IMR-90 (cell line): ENCODE measurements around the gene ZNF775. TPM values are rescaled to one million over a fixed set of nuclear protein-coding genes. Genes with fewer than 3 reads are reported as not detected.

Experiments
- ATAC-seq: fragments of 200-7000 bp; cut with Tn5 transposase; 2 replicates; pipeline ENCODE4 v1.9.1; 2020; ENCODE audit warnings: low read depth, mild to moderate bottlenecking, moderate library complexity
- BruUV-seq: library from RNA; stranded (reverse); fragments of 400-500 nt; replicated peaks from 2 replicates; lab custom pipeline; 2021; lab: Mats Ljungman, UMichigan
- CTCF ChIA-PET: fragments of 300-600 bp; formaldehyde crosslinking; extraction: SDS; loops from one replicate; lab custom pipeline; 2021; ENCODE audit warnings: antibody characterized with exemption; lab: Yijun Ruan, JAX
- POLR2A ChIA-PET: fragments of 300-600 bp; sonication (Branson Sonifier 250); formaldehyde crosslinking; loops from one replicate; lab custom pipeline; 2022; ENCODE audit warnings: antibody characterized with exemption; ENCODE audit not compliant: unreplicated experiment; lab: Charles Lee
- DNase-seq: peaks from one replicate; pipeline ENCODE4 v3.0.0; 2013
- H2AFZ ChIP-seq: replicated peaks from 2 replicates; pipeline ENCODE3; 2013; ENCODE audit warnings: low read length, mild to moderate bottlenecking; ENCODE audit not compliant: poor library complexity
- H2AK5ac ChIP-seq: 2 replicates; pipeline ENCODE4 v1.6.1; 2013; ENCODE audit warnings: low read depth, low read length, inconsistent platforms
- H2AK9ac ChIP-seq: replicated peaks from 2 replicates; pipeline ENCODE3; 2013; ENCODE audit warnings: mild to moderate bottlenecking, low read depth, low read length, moderate library complexity; ENCODE audit not compliant: poor library complexity
- H2BK120ac ChIP-seq: 2 replicates; pipeline ENCODE4 v1.6.1; 2013; ENCODE audit warnings: low read depth, low read length, inconsistent platforms
- H2BK15ac ChIP-seq: 3 replicates; pipeline ENCODE4 v1.6.1; 2013; ENCODE audit warnings: low read depth, low read length, inconsistent platforms
- H2BK20ac ChIP-seq: 2 replicates; pipeline ENCODE4 v1.6.1; 2013; ENCODE audit warnings: low read depth, mild to moderate bottlenecking, inconsistent platforms, low read length, moderate library complexity
- H2BK5ac ChIP-seq: 2 replicates; pipeline ENCODE4 v1.6.1; 2013; ENCODE audit warnings: mild to moderate bottlenecking, low read depth, low read length, inconsistent platforms; ENCODE audit not compliant: poor library complexity, severe bottlenecking
- H3K14ac ChIP-seq: replicated peaks from 2 replicates; pipeline ENCODE4 v1.6.1; 2013; ENCODE audit warnings: low read depth, low read length, inconsistent platforms
- H3K18ac ChIP-seq: 2 replicates; pipeline ENCODE4 v1.6.1; 2013; ENCODE audit warnings: low read depth, low read length, control low read depth
- H3K23ac ChIP-seq: 2 replicates; pipeline ENCODE4 v1.6.1; 2013; ENCODE audit warnings: low read depth, low read length, inconsistent platforms
- H3K27ac ChIP-seq: 2 replicates; pipeline ENCODE4 v1.5.1; 2013; ENCODE audit warnings: mild to moderate bottlenecking, control low read depth, low read length; ENCODE audit not compliant: insufficient read depth
- H3K27me3 ChIP-seq: 2 replicates; pipeline ENCODE4 v1.6.1; 2013; ENCODE audit warnings: low read length; ENCODE audit not compliant: control insufficient read depth, insufficient read depth
- H3K36me3 ChIP-seq: 2 replicates; pipeline ENCODE4 v1.6.1; 2013; ENCODE audit warnings: low read length, mixed read lengths; ENCODE audit not compliant: control insufficient read depth, insufficient read depth
- H3K4ac ChIP-seq: 2 replicates; pipeline ENCODE4 v1.6.1; 2013; ENCODE audit warnings: low read depth, low read length, inconsistent platforms
- H3K4me1 ChIP-seq: 2 replicates; pipeline ENCODE4 v1.6.1; 2013; ENCODE audit warnings: low read length, mixed read lengths; ENCODE audit not compliant: control insufficient read depth, insufficient read depth
- H3K4me2 ChIP-seq: 2 replicates; pipeline ENCODE4 v1.6.1; 2013; ENCODE audit warnings: low read depth, mild to moderate bottlenecking, control low read depth, low read length, moderate library complexity
- H3K4me3 ChIP-seq: 2 replicates; pipeline ENCODE4 v1.5.1; 2013; ENCODE audit warnings: low read depth, mild to moderate bottlenecking, control low read depth, low read length, moderate library complexity; ENCODE audit not compliant: insufficient read depth
- H3K56ac ChIP-seq: 2 replicates; pipeline ENCODE4 v1.6.1; 2013; ENCODE audit warnings: low read length, inconsistent platforms; ENCODE audit not compliant: insufficient read depth; ENCODE audit errors: extremely low read depth
- H3K79me1 ChIP-seq, 2 experiments: 2 replicates each; pipeline ENCODE4 v1.6.1; 2013; ENCODE audit warnings: low read length in 2 of 2, inconsistent platforms in 1 of 2, low read depth in 1 of 2
- H3K9ac ChIP-seq: 2 replicates; pipeline ENCODE4 v1.6.1; 2013; ENCODE audit warnings: low read depth, low read length, control low read depth
- H3K9me1 ChIP-seq: 2 replicates; pipeline ENCODE4 v1.6.1; 2013; ENCODE audit warnings: low read length, inconsistent platforms; ENCODE audit not compliant: insufficient read depth
- H3K9me3 ChIP-seq: 2 replicates; pipeline ENCODE4 v1.6.1; 2013; ENCODE audit warnings: low read length; ENCODE audit not compliant: control insufficient read depth, insufficient read depth
- H4K20me1 ChIP-seq: 2 replicates; pipeline ENCODE4 v1.6.1; 2013; ENCODE audit warnings: low read length, inconsistent platforms; ENCODE audit not compliant: insufficient read depth
- H4K5ac ChIP-seq: 2 replicates; pipeline ENCODE4 v1.6.1; 2013; ENCODE audit warnings: mild to moderate bottlenecking, low read depth, low read length, control low read depth
- H4K8ac ChIP-seq, 2 experiments: 2 replicates each; pipeline ENCODE4 v1.6.1; 2013; ENCODE audit warnings: low read depth in 2 of 2, low read length in 2 of 2, control low read depth in 1 of 2, inconsistent platforms in 1 of 2
- H4K91ac ChIP-seq: 2 replicates; pipeline ENCODE4 v1.6.1; 2013; ENCODE audit warnings: low read depth, low read length, inconsistent platforms; ENCODE audit not compliant: insufficient read depth
- BHLHE40 ChIP-seq: fragments of 150-350 bp; IDR thresholded peaks from 2 replicates; pipeline ENCODE4 v1.6.1; 2016; ENCODE audit warnings: mild to moderate bottlenecking, low read depth, low read length
- FOS ChIP-seq: fragments of 150-350 bp; IDR thresholded peaks from 2 replicates; pipeline ENCODE4 v1.6.1; 2016; ENCODE audit warnings: low read depth, low read length
- MAZ ChIP-seq: IDR thresholded peaks from 2 replicates; pipeline ENCODE4 v1.6.1; 2012; ENCODE audit warnings: low read depth, mild to moderate bottlenecking, low read length, improper control_type of control experiment, moderate library complexity, borderline replicate concordance
- MXI1 ChIP-seq: IDR thresholded peaks from 2 replicates; pipeline ENCODE4 v1.6.1; 2012; ENCODE audit warnings: low read depth, mild to moderate bottlenecking, low read length, moderate library complexity, borderline replicate concordance
- POLR2A ChIP-seq: IDR thresholded peaks from 2 replicates; pipeline ENCODE4 v1.6.1; 2012; ENCODE audit warnings: mild to moderate bottlenecking, low read depth, low read length
- RCOR1 ChIP-seq: IDR thresholded peaks from 2 replicates; pipeline ENCODE4 v1.6.1; 2012; ENCODE audit warnings: mild to moderate bottlenecking, low read length, improper control_type of control experiment; ENCODE audit not compliant: insufficient replicate concordance
- RFX5 ChIP-seq: IDR thresholded peaks from 2 replicates; pipeline ENCODE4 v1.8.0; 2012; ENCODE audit warnings: low read depth, mild to moderate bottlenecking, low read length, moderate library complexity
- SMC3 ChIP-seq: fragments of 150-350 bp; IDR thresholded peaks from 2 replicates; pipeline ENCODE4 v1.6.1; 2016; ENCODE audit warnings: low read depth, mild to moderate bottlenecking, antibody characterized with exemption, low read length, moderate library complexity
- WGBS, 2 experiments: methylation state at CpG; one replicate each; pipeline versions ENCODE4 v1.1.5 to v1.1.7; 2013; ENCODE audit warnings: missing lambda C conversion rate in 2 of 2; ENCODE audit not compliant: insufficient read length in 1 of 2; ENCODE audit errors: extremely low coverage in 2 of 2; 5-methylcytosine and 5-hydroxymethylcytosine counted together
- dilution Hi-C: fragments of 300-500 bp; cut with HindIII; formaldehyde crosslinking; loops from one replicate; pipeline ENCODE4 v1.14.3; 2018; ENCODE audit warnings: low sequenced_read_pairs; ENCODE audit not compliant: unreplicated experiment
- in situ Hi-C: fragments of 300-500 bp; cut with MboI; formaldehyde crosslinking; loops from 3 replicates; pipeline ENCODE4 v1.14.3; 2019; ENCODE audit warnings: low sequenced_read_pairs, inconsistent platforms, mixed read lengths
- intact Hi-C: fragments of 100-400 bp; cut with micrococcal nuclease; formaldehyde crosslinking; loops from 2 replicates; pipeline ENCODE4 v1.10.0; 2022
- polyA plus RNA-seq, 3 experiments: library from polyadenylated mRNA; depleted of rRNA; stranded (reverse); fragments of >200 nt; gene quantifications; 2 replicates each; pipeline ENCODE4 v1.2.3, GENCODE V29; 2012; ENCODE audit warnings: low replicate concordance in 1 of 3
- total RNA-seq: library from RNA; depleted of rRNA; stranded (reverse); fragments of >200 nt; gene quantifications from 2 replicates; pipeline ENCODE4 v1.2.3, GENCODE V29; 2012
- TF ChIP-seq, protein P1 (sequence below): fragments of 150-350 bp; IDR thresholded peaks from 2 replicates; pipeline ENCODE4 v1.6.1; 2016; ENCODE audit warnings: low read depth, mild to moderate bottlenecking, low read length, moderate library complexity, borderline replicate concordance
- TF ChIP-seq, protein P2 (sequence below): fragments of 150-350 bp; IDR thresholded peaks from 2 replicates; pipeline ENCODE4 v1.6.1; 2017; ENCODE audit warnings: mild to moderate bottlenecking, antibody characterized with exemption, low read length, low read depth

ZNF775 gene
- total and polyA plus RNA-seq, 2 of the 4 experiments (the other 2 are of a cell fraction): 1.4 to 2.6 TPM

GRCh38 chr7:150404172-150404804 lies 25.2 kb downstream of the ZNF775 start:
- peak overlapping the region; percentile 76 for H4K5ac ChIP-seq
- H3K23ac ChIP-seq: peak overlapping the region; percentile 21; the same call in 1 of the 2 replicates
- H4K91ac ChIP-seq: peak overlapping the region; percentile 62
- H2BK15ac ChIP-seq: peak overlapping the region; percentile 15; the same call in 1 of the 3 replicates
- H3K4me3 ChIP-seq: peak overlapping the region; percentile 61
- ATAC-seq: no peak
- ChIA-PET POLR2A (no interaction called here), CTCF (interaction anchor here (0.8 kb wide), 1 partner anchor 69 kb away, joined by 3 read pairs; no protein-coding TSS in a partner anchor)
- dilution Hi-C loops (no loop called here), intact Hi-C loops (no loop called here), in situ Hi-C loops (loop anchor here (25.0 kb wide), 2 partner anchors 542 to 583 kb away; partner anchors contain the start of genes ATP6V0E2, KCNH2 and NOS3)
- 60% methylated on average over 1 of the region's 16 CpGs; no CpG with 5 or more reads in 1 of the 2 experiments for WGBS, 2 experiments
- peak overlapping the region; percentile 91 for H2AK5ac ChIP-seq
- H4K8ac ChIP-seq: peak overlapping the region; percentile 95 to 96
- peak overlapping the region; percentile 81 for H3K9ac ChIP-seq
- H3K18ac ChIP-seq: peak overlapping the region; percentile 22
- peak overlapping the region; percentile 86 for H2AK9ac ChIP-seq
- H2AFZ ChIP-seq: peak overlapping the region; percentile 94
- no peak for DNase-seq
- TF ChIP-seq RFX5 (no peak), POLR2A (no peak), BHLHE40 (no peak), SMC3 (no peak), MXI1 (no peak), FOS (no peak), RCOR1 (no peak), MAZ (no peak)
- TF ChIP-seq, protein P1, sequence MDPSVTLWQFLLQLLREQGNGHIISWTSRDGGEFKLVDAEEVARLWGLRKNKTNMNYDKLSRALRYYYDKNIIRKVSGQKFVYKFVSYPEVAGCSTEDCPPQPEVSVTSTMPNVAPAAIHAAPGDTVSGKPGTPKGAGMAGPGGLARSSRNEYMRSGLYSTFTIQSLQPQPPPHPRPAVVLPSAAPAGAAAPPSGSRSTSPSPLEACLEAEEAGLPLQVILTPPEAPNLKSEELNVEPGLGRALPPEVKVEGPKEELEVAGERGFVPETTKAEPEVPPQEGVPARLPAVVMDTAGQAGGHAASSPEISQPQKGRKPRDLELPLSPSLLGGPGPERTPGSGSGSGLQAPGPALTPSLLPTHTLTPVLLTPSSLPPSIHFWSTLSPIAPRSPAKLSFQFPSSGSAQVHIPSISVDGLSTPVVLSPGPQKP: no peak
- TF ChIP-seq, protein P2, sequence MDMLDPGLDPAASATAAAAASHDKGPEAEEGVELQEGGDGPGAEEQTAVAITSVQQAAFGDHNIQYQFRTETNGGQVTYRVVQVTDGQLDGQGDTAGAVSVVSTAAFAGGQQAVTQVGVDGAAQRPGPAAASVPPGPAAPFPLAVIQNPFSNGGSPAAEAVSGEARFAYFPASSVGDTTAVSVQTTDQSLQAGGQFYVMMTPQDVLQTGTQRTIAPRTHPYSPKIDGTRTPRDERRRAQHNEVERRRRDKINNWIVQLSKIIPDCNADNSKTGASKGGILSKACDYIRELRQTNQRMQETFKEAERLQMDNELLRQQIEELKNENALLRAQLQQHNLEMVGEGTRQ: no peak
- BruUV-seq: no TSS peak
- H3K36me3 ChIP-seq: no peaks in the 10 kb centered on the region
- no peaks in the 10 kb centered on the region for H3K9me3 ChIP-seq
- peak overlapping the region; percentile 87 for H3K4ac ChIP-seq
- peak overlapping the region; percentile 92 for H3K4me2 ChIP-seq
- no peaks in the 10 kb centered on the region for H3K27me3 ChIP-seq
- peaks cover 25% of the 10 kb centered on the region for H3K4me1 ChIP-seq
- peak overlapping the region; percentile 78 for H3K14ac ChIP-seq
- peak overlapping the region; percentile 57; the same call in 1 of the 2 replicates for H3K56ac ChIP-seq
- H3K79me1 ChIP-seq: peaks cover 0 to 27% of the 10 kb centered on the region in 2 experiments; a peak in 3 of 4 replicates
- H3K9me1 ChIP-seq: peaks cover 20% of the 10 kb centered on the region
- H2BK5ac ChIP-seq: peak overlapping the region; percentile 36
- no peak overlapping the region for H2BK120ac ChIP-seq
- peak overlapping the region; percentile 79 for H3K27ac ChIP-seq
- no peaks in the 10 kb centered on the region for H4K20me1 ChIP-seq
- no peak overlapping the region for H2BK20ac ChIP-seq
